Caco-2 (cell line): ENCODE data around the gene TRAM2. TPM values are rescaled to one million over a fixed set of nuclear protein-coding genes. Genes with fewer than 3 reads are reported as not detected.

Experiments
- BruUV-seq: library from RNA; stranded (reverse); fragments of 400-500 nt; replicated peaks from 2 replicates; lab custom pipeline; 2021; lab: Mats Ljungman, UMichigan
- CTCF ChIA-PET: fragments of 300-600 bp; sonication (Branson Sonifier 250); formaldehyde crosslinking; loops from one replicate; lab custom pipeline; 2022; ENCODE audit warnings: antibody characterized with exemption; lab: Charles Lee
- POLR2A ChIA-PET: fragments of 300-600 bp; sonication (Branson Sonifier 250); formaldehyde crosslinking; loops from one replicate; lab custom pipeline; 2022; ENCODE audit warnings: antibody characterized with exemption; lab: Charles Lee
- DNase-seq, 2 experiments: peaks; one replicate each; pipeline versions ENCODE4 v3.0.0 to v3.0.0-alpha.2; 2020 to 2022
- H3K27me3 ChIP-seq: replicated peaks from 2 replicates; pipeline ENCODE4 v1.6.0; 2011; ENCODE audit warnings: low read length; ENCODE audit not compliant: control insufficient read depth, insufficient read depth
- H3K36me3 ChIP-seq: 2 replicates; pipeline ENCODE4 v1.5.1; 2011; ENCODE audit warnings: low read length; ENCODE audit not compliant: control insufficient read depth, insufficient read depth
- H3K4me1 ChIP-seq: fragments of 250-450 bp; sonication (Bioruptor Pico); 2 replicates; pipeline ENCODE4 v1.5.1; 2020; ENCODE audit warnings: mild to moderate bottlenecking
- H3K4me3 ChIP-seq: 2 replicates; pipeline ENCODE4 v1.5.1; 2011; ENCODE audit warnings: low read depth, mild to moderate bottlenecking, control low read depth, low read length
- H3K9me3 ChIP-seq: fragments of 250-450 bp; sonication (Bioruptor Pico); 2 replicates; pipeline ENCODE4 v1.5.1; 2020; ENCODE audit warnings: mild to moderate bottlenecking, moderate library complexity
- H3K27ac Mint-ChIP-seq: one replicate; pipeline ENCODE4 v1.8.0; 2022; ENCODE audit warnings: mixed read lengths; ENCODE audit not compliant: unreplicated experiment
- H3K27me3 Mint-ChIP-seq: one replicate; pipeline ENCODE4 v1.8.0; 2022; ENCODE audit warnings: mixed read lengths; ENCODE audit not compliant: insufficient read depth, unreplicated experiment
- H3K36me3 Mint-ChIP-seq: one replicate; pipeline ENCODE4 v1.8.0; 2022; ENCODE audit warnings: mild to moderate bottlenecking, mixed read lengths; ENCODE audit not compliant: insufficient read depth, unreplicated experiment
- H3K4me1 Mint-ChIP-seq: one replicate; pipeline ENCODE4 v1.8.0; 2022; ENCODE audit warnings: low read depth, mixed read lengths; ENCODE audit not compliant: unreplicated experiment
- H3K4me3 Mint-ChIP-seq: one replicate; pipeline ENCODE4 v1.8.0; 2022; ENCODE audit warnings: mild to moderate bottlenecking, moderate library complexity, mixed read lengths; ENCODE audit not compliant: unreplicated experiment
- H3K9me3 Mint-ChIP-seq: one replicate; pipeline ENCODE4 v1.8.0; 2022; ENCODE audit warnings: mixed read lengths; ENCODE audit not compliant: unreplicated experiment
- CTCF ChIP-seq, 2 experiments: fragments of 200-600 bp in 1 of 2; IDR thresholded peaks; 1 replicate in 1 of 2; 2 replicates in 1 of 2; pipeline versions ENCODE4 v1.5.1 to v1.8.0; 2011 to 2022; ENCODE audit warnings: antibody characterized with exemption in 1 of 2, control low read depth in 1 of 2, inconsistent platforms in 1 of 2, low read depth in 1 of 2, low read length in 1 of 2, mild to moderate bottlenecking in 1 of 2, moderate library complexity in 1 of 2; ENCODE audit not compliant: insufficient read depth in 1 of 2, severe bottlenecking in 1 of 2, unreplicated experiment in 1 of 2
- intact Hi-C: fragments of 100-400 bp; cut with micrococcal nuclease; formaldehyde crosslinking; loops from one replicate; pipeline ENCODE4 v1.10.0; 2022; ENCODE audit not compliant: unreplicated experiment
- total RNA-seq: library from RNA; stranded (reverse); gene quantifications from 2 replicates; pipeline ENCODE4 v1.2.3, GENCODE V29; 2022

The TRAM2 gene
- total RNA-seq, 1 experiment from 2014 or later = 71.6 TPM

DNA sequence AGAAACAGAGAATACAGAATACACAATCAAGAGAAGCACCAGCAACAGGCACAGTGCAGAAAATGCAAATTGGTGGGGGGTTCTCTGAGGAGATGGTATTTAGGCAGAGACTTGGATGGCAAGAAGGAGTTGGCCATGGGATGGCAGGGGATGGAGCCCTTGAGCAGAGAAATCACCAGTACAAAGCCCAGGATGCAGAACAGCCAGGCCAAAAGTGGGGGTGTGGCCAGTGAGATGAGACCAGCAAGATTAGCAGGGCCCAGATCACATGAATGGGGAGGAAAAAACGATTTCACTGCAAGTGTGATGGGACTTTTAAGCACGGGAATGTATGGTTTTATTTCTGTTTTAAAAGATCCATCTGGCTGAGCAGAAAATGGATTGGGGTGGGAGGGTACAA is 63.4 kb downstream of the TRAM2 start:
- Mint-ChIP-seq H3K27me3 (no peaks in the 10 kb centered on the region), H3K36me3 (peaks cover 66% of the 10 kb centered on the region), H3K4me3 (no peak overlapping the region), H3K9me3 (no peaks in the 10 kb centered on the region), H3K4me1 (peaks cover 34% of the 10 kb centered on the region), H3K27ac (no peak overlapping the region)
- no peak for TF ChIP-seq CTCF (IDR thresholded peaks at IDR 0.05; ENCODE audit: insufficient read depth in 1 of 2, low read depth in 1 of 2, low read length in 1 of 2, severe bottlenecking in 1 of 2, unreplicated experiment in 1 of 2)
- no TSS peak for BruUV-seq
- Histone ChIP-seq H3K9me3 (no peaks in the 10 kb centered on the region), H3K4me1 (peaks cover 40% of the 10 kb centered on the region), H3K4me3 (no peak overlapping the region), H3K36me3 (peaks cover 5% of the 10 kb centered on the region), H3K27me3 (no peaks in the 10 kb centered on the region)
- intact Hi-C loops = loop anchor here (5.0 kb wide), 1 partner anchor 54 kb away; no protein-coding TSS in a partner anchor
- DNase-seq = no peak
- POLR2A ChIA-PET = no interaction called here
- CTCF ChIA-PET = no interaction called here

GRCh38 chr6:52512199-52512598 is 64.7 kb downstream of the TRAM2 start:
- DNase-seq = no peak
- H3K4me1 Mint-ChIP-seq = peaks cover 25% of the 10 kb centered on the region
- POLR2A ChIA-PET = no interaction called here

GRCh38 chr6:52511572-52512151 is 65.2 kb downstream of the TRAM2 start:
- Mint-ChIP-seq H3K4me3 (no peak overlapping the region), H3K9me3 (no peaks in the 10 kb centered on the region), H3K27me3 (no peaks in the 10 kb centered on the region), H3K36me3 (peaks cover 75% of the 10 kb centered on the region), H3K4me1 (peaks cover 25% of the 10 kb centered on the region), H3K27ac (no peak overlapping the region)
- no peaks in the 10 kb centered on the region for H3K27me3 ChIP-seq
- CTCF ChIA-PET = no interaction called here
- POLR2A ChIA-PET = no interaction called here
- H3K4me3 ChIP-seq = no peak overlapping the region
- intact Hi-C loops = loop anchor here (5.0 kb wide), 1 partner anchor 56 kb away; no protein-coding TSS in a partner anchor
- H3K4me1 ChIP-seq = peaks cover 30% of the 10 kb centered on the region; the same call in 1 of the 2 replicates
- H3K36me3 ChIP-seq = peaks cover 6% of the 10 kb centered on the region
- TF ChIP-seq CTCF (IDR thresholded peaks at IDR 0.05; ENCODE audit: insufficient read depth in 1 of 2, low read depth in 1 of 2, low read length in 1 of 2, severe bottlenecking in 1 of 2, unreplicated experiment in 1 of 2) = no peak
- no TSS peak for BruUV-seq
- no peaks in the 10 kb centered on the region for H3K9me3 ChIP-seq
- DNase-seq = no peak

More at GRCh38 chr6:52512199-52512598, 64.7 kb downstream of the TRAM2 start:
- peaks cover 73% of the 10 kb centered on the region for H3K36me3 Mint-ChIP-seq
- CTCF ChIA-PET = no interaction called here
- no peak overlapping the region for H3K27ac Mint-ChIP-seq
- Histone ChIP-seq H3K4me3 (no peak overlapping the region), H3K36me3 (peaks cover 6% of the 10 kb centered on the region), H3K4me1 (peaks cover 31% of the 10 kb centered on the region; the same call in 1 of the 2 replicates), H3K9me3 (no peaks in the 10 kb centered on the region), H3K27me3 (no peaks in the 10 kb centered on the region)
- TF ChIP-seq CTCF (IDR thresholded peaks at IDR 0.05; ENCODE audit: insufficient read depth in 1 of 2, low read depth in 1 of 2, low read length in 1 of 2, severe bottlenecking in 1 of 2, unreplicated experiment in 1 of 2) = no peak
- BruUV-seq = no TSS peak
- H3K4me3 Mint-ChIP-seq = no peak overlapping the region
- no peaks in the 10 kb centered on the region for H3K27me3 Mint-ChIP-seq
- intact Hi-C loops = loop anchor here (5.0 kb wide), 1 partner anchor 55 kb away; no protein-coding TSS in a partner anchor
- no peaks in the 10 kb centered on the region for H3K9me3 Mint-ChIP-seq
